WTC11 (cell line): ENCODE data around the gene ADARB2.

ENCODE experiments used
- CREB1 ChIP-seq: sonication (generic); formaldehyde crosslinking; IDR thresholded peaks from 2 replicates; pipeline ENCODE4 v1.8.0; 2023; ENCODE audit warnings: mild to moderate bottlenecking, missing genetic modification reagents
- CTCF ChIP-seq: fragments of 200-600 bp; IDR thresholded peaks from 2 replicates; pipeline ENCODE4 v1.8.0; 2022; ENCODE audit warnings: antibody characterized with exemption
- TCF7 ChIP-seq: sonication (generic); formaldehyde crosslinking; IDR thresholded peaks from 2 replicates; pipeline ENCODE4 v1.8.0; 2022; ENCODE audit warnings: mild to moderate bottlenecking, low read depth, missing genetic modification reagents, moderate library complexity
- TEAD1 ChIP-seq: sonication (generic); formaldehyde crosslinking; IDR thresholded peaks from 2 replicates; pipeline ENCODE4 v1.8.0; 2022; ENCODE audit warnings: mild to moderate bottlenecking, missing genetic modification reagents
- ZNF281 ChIP-seq: sonication (generic); formaldehyde crosslinking; IDR thresholded peaks from 2 replicates; pipeline ENCODE4 v1.8.0; 2023; ENCODE audit warnings: mild to moderate bottlenecking, missing genetic modification reagents

GRCh38 chr10:1413256-1413655, 324.1 kb downstream of the ADARB2 start:
- TF ChIP-seq ZNF281 (CRISPR knock-in tag) (no peak), CTCF (no peak), TCF7 (CRISPR knock-in tag) (no peak), TEAD1 (CRISPR knock-in tag) (no peak), CREB1 (CRISPR knock-in tag) (no peak)
